ENCODE data around the gene PGGHG. TPM values are rescaled to one million over a fixed set of nuclear protein-coding genes. Genes with fewer than 3 reads are reported as not detected.

PGGHG gene
- total and polyA plus RNA-seq, 8 donors = 8.9 to 4,700 (median 357) TPM

- H3K27ac ChIP-seq = no peak overlapping the region
- ATAC-seq (no peak), DNase-seq (no peak), FAIRE-seq (no peak)
- no peak for TF ChIP-seq CTCF (IDR thresholded peaks at IDR 0.05)
- no peaks in the 10 kb centered on the region for H3K9me3 ChIP-seq
- no peaks in the 10 kb centered on the region for H3K4me1 ChIP-seq
- no peak overlapping the region for H3K4me3 ChIP-seq
- WGBS, 2 donors = 72 to 78% methylated on average over 13 of the region's 13 CpGs
- no peaks in the 10 kb centered on the region for H3K27me3 ChIP-seq
- H3K36me3 ChIP-seq = peaks cover 0 to 19% (median 3%) of the 10 kb centered on the region in 3 donors
- intact Hi-C loops (cut with DNase I) = no loop called here
These were observed 35.6 kb upstream of the PGGHG start for GRCh38 chr11:253160-253885.

DNA sequence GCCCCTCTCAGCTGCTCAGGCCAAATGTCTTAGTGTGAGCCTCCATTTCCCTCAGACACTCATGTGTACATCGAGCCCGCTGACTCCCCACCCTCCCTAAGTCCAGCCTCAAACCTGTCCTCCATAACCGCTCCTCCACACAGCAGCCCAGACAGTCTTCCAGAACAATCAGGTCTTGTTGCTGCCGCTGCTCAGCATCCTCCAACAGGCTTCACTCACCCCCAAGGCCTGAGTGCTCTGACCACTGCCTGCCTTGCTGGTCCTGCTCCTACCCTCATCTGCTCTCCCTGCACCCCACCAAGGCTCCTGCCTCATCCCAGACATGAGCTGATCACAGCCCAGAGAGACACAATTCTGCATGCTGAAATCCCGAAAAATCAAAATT lies 35.0 kb upstream of the PGGHG start:
- FAIRE-seq = no peak

DNA sequence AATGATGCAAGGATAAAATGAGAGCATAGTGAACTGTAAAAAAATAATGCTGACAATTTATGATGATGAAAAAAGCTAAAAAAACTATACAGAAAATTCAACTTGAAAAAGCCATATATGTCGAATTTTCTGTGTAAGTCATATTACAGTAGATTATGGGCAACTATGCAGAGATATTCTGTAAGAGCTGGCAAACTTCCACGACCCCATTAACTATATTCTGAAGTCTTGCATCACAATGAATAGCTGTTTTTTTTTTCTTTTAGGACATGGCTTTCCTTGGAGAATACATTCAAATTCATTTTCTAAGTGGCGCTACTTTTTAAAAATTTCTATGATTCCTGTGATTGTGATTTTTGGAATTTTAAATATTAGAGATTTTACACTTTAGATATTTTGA lies 33.8 kb upstream of the PGGHG start:
- Histone ChIP-seq H3K27ac (no peak overlapping the region), H3K4me3 (no peak overlapping the region), H3K36me3 (peaks cover 0 to 11% (median 0%) of the 10 kb centered on the region in 3 donors), H3K27me3 (no peaks in the 10 kb centered on the region), H3K4me1 (no peaks in the 10 kb centered on the region), H3K9me3 (no peaks in the 10 kb centered on the region)
- no peak for FAIRE-seq
- TF ChIP-seq CTCF (IDR thresholded peaks at IDR 0.05) = no peak
- DNase-seq = no peak
- intact Hi-C loops (cut with DNase I) = no loop called here
- WGBS, 2 donors = 51 to 52% methylated on average over 3 of the region's 3 CpGs
- ATAC-seq = no peak

More for the DNA sequence above, 35.0 kb upstream of the PGGHG start:
- TF ChIP-seq CTCF (IDR thresholded peaks at IDR 0.05) = no peak
- WGBS, 2 donors = 86 to 92% methylated on average over 5 of the region's 5 CpGs
- DNase-seq (no peak), ATAC-seq (no peak)
- intact Hi-C loops (cut with DNase I) = no loop called here
- Histone ChIP-seq H3K36me3 (peaks cover 0 to 13% (median 1%) of the 10 kb centered on the region in 3 donors), H3K27me3 (no peaks in the 10 kb centered on the region), H3K27ac (no peak overlapping the region), H3K9me3 (no peaks in the 10 kb centered on the region), H3K4me3 (no peak overlapping the region), H3K4me1 (no peaks in the 10 kb centered on the region)

DNA sequence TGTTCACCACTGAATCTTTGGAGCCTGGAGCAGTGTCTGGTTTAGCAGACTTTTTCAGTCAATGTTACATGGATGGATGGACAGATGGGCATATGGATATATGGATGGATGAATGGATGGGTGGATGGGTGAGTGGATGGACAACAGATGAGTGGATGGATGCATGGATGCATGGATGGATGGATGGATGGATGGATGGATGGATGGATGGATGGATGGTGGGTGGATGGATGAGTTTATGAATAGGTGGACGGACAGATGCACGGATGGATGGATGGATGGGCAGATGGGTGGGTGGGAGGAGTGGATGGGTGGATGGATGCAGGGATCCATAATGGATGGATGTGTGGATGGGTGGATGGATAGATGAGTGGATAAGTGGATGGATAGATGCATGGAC lies 33.1 kb upstream of the PGGHG start:
- FAIRE-seq (no peak), ATAC-seq (no peak), DNase-seq (no peak)
- no peak overlapping the region for H3K27ac ChIP-seq
- intact Hi-C loops (cut with DNase I) = no loop called here
- peaks cover 0 to 11% (median 0%) of the 10 kb centered on the region in 3 donors for H3K36me3 ChIP-seq
- H3K9me3 ChIP-seq = no peaks in the 10 kb centered on the region
- WGBS, 2 donors = 89 to 91% methylated on average over 2 of the region's 2 CpGs
- H3K27me3 ChIP-seq = no peaks in the 10 kb centered on the region
- no peak for TF ChIP-seq CTCF (IDR thresholded peaks at IDR 0.05)
- H3K4me3 ChIP-seq = no peak overlapping the region
- H3K4me1 ChIP-seq = no peaks in the 10 kb centered on the region

DNA sequence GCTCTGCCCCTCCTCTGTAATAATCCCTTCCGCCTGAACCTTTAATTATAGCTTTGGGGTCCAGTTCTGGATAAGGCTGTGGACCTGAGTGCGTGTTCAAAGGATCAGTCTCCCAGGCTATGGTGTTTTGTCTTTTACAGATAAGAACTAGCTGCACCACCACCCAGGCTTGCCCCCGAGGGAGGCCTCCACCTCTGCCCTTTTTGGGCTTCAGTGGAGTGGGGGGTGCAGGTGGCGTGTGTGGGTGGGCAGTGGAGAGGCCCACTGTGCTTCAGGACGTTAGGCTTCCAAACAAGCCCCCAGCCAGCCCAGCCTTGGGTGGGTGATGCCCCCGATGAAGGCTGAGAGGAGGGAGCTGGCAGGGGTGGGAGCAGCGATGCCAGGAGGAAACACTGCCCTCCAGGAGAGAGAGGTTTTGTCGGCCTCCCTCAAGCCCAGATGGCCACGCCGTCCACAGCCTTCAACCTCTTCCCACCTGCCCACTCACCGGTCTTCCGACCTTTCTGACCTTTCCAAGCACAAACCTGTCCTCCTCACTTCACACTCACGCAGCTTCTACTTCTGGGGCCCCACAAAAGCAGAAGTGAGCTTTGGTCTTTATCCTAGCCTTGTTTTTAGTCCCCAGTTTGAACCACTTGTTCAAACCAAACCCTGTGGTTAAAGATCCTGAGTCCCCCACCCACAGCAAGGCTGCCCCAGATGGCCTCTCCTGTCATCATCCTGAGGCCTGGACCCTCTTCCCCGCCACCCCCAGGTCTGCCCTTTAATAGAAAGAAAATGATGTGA lies 31.8 kb upstream of the PGGHG start:
- no peak for TF ChIP-seq CTCF (IDR thresholded peaks at IDR 0.05)
- WGBS, 2 donors = 70 to 73% methylated on average over 14 of the region's 14 CpGs
- Histone ChIP-seq H3K4me3 (no peak overlapping the region), H3K4me1 (no peaks in the 10 kb centered on the region), H3K36me3 (peaks cover 0 to 7% (median 0%) of the 10 kb centered on the region in 3 donors), H3K9me3 (no peaks in the 10 kb centered on the region), H3K27me3 (no peaks in the 10 kb centered on the region), H3K27ac (no peak overlapping the region)
- FAIRE-seq (no peak), DNase-seq (no peak), ATAC-seq (no peak)
- intact Hi-C loops (cut with DNase I) = no loop called here
